Neural cell (in vitro differentiated cells): Measurements from ENCODE around the gene FXYD2. TPM values are rescaled to one million over a fixed set of nuclear protein-coding genes. Genes with fewer than 3 reads are reported as not detected.
"Not testable (repeated sequence)": the region's sequence is repeated elsewhere in the genome, so short reads cannot be mapped to it uniquely, and the experiment has no call there.

ENCODE experiments used
- H2AFZ ChIP-seq: fragments of 200-600, 300-800 bp; sonication (generic), shearing (Covaris generic); 2 replicates; pipeline ENCODE4 v1.6.0; 2014; ENCODE audit warnings: low read depth, mild to moderate bottlenecking, antibody characterized with exemption, low read length, moderate library complexity
- H3F3A ChIP-seq: fragments of 200-600 bp; shearing (Covaris generic); 2 replicates; pipeline ENCODE4 v1.6.1; 2016; ENCODE audit warnings: mild to moderate bottlenecking, moderate library complexity, mixed read lengths, antibody characterized with exemption, low read length; ENCODE audit not compliant: insufficient read depth, poor library complexity, severe bottlenecking
- H3K27ac ChIP-seq: fragments of 200-600, 300-800 bp; sonication (generic), shearing (Covaris generic); 2 replicates; pipeline ENCODE4 v1.5.1; 2014; ENCODE audit warnings: mild to moderate bottlenecking, low read length, moderate library complexity
- H3K27me3 ChIP-seq: fragments of 300-800, 200-600 bp; sonication (generic), shearing (Covaris generic); 2 replicates; pipeline ENCODE4 v1.6.0; 2014; ENCODE audit warnings: mild to moderate bottlenecking, low read depth, low read length, moderate library complexity; ENCODE audit not compliant: insufficient read depth
- H3K36me3 ChIP-seq: fragments of 300-800, 200-600 bp; sonication (generic), shearing (Covaris generic); 2 replicates; pipeline ENCODE4 v1.5.1; 2014; ENCODE audit warnings: mild to moderate bottlenecking, antibody characterized with exemption, low read length, moderate library complexity; ENCODE audit not compliant: insufficient read depth
- H3K4me2 ChIP-seq: fragments of 300-800, 200-600 bp; sonication (generic), shearing (Covaris generic); 2 replicates; pipeline ENCODE4 v1.6.0; 2014; ENCODE audit warnings: mild to moderate bottlenecking, low read length
- H3K4me3 ChIP-seq: fragments of 300-800, 200-600 bp; sonication (generic), shearing (Covaris generic); 2 replicates; pipeline ENCODE4 v1.5.1; 2014; ENCODE audit warnings: mild to moderate bottlenecking, low read length, moderate library complexity
- H3K79me2 ChIP-seq: fragments of 200-600 bp; shearing (Covaris generic); replicated peaks from 2 replicates; pipeline ENCODE4 v1.6.0; 2014; ENCODE audit warnings: mild to moderate bottlenecking, low read length, moderate library complexity; ENCODE audit not compliant: insufficient read depth
- H3K9ac ChIP-seq: fragments of 300-800, 200-600 bp; sonication (generic), shearing (Covaris generic); 2 replicates; pipeline ENCODE4 v1.6.1; 2016; ENCODE audit warnings: mild to moderate bottlenecking, low read length, mixed read lengths
- H3K9me2 ChIP-seq: fragments of 200-600 bp; shearing (Covaris generic); 2 replicates; pipeline ENCODE4 v1.6.1; 2016; ENCODE audit warnings: mild to moderate bottlenecking, low read length, mixed read lengths; ENCODE audit not compliant: insufficient read depth
- H3K9me3 ChIP-seq: fragments of 200-600, 300-800 bp; sonication (generic), shearing (Covaris generic); 2 replicates; pipeline ENCODE4 v1.6.1; 2016; ENCODE audit warnings: mild to moderate bottlenecking, mixed run types, low read length, moderate library complexity, mixed read lengths
- H4K20me1 ChIP-seq: fragments of 200-600 bp; shearing (Covaris generic); 2 replicates; pipeline ENCODE4 v1.6.1; 2016; ENCODE audit warnings: mild to moderate bottlenecking, mixed run types; ENCODE audit not compliant: insufficient read depth
- EP300 ChIP-seq: fragments of 450-650 bp; conservative IDR thresholded peaks from 2 replicates; pipeline ENCODE4 v1.6.1; 2014; ENCODE audit warnings: antibody characterized with exemption, mild to moderate bottlenecking, moderate library complexity; ENCODE audit not compliant: poor library complexity, severe bottlenecking
- EZH2 ChIP-seq: fragments of 200-600, 300-800 bp; shearing (Covaris generic), sonication (generic); IDR thresholded peaks from 2 replicates; pipeline ENCODE4 v1.6.1; 2014; ENCODE audit warnings: antibody characterized with exemption, low read length, borderline replicate concordance, mild to moderate bottlenecking; ENCODE audit not compliant: insufficient read depth, poor library complexity, severe bottlenecking
- MXI1 ChIP-seq: fragments of 450-650 bp; conservative IDR thresholded peaks from 2 replicates; pipeline ENCODE4 v1.6.1; 2014; ENCODE audit warnings: antibody characterized with exemption, mild to moderate bottlenecking; ENCODE audit not compliant: poor library complexity, severe bottlenecking
- POLR2AphosphoS5 ChIP-seq: IDR thresholded peaks from 2 replicates; pipeline ENCODE4 v1.6.1; 2012
- RAD21 ChIP-seq: fragments of 450-650 bp; conservative IDR thresholded peaks from 2 replicates; pipeline ENCODE4 v1.6.1; 2014; ENCODE audit warnings: antibody characterized with exemption, mild to moderate bottlenecking, moderate library complexity
- SMC3 ChIP-seq: fragments of 450-650 bp; conservative IDR thresholded peaks from 2 replicates; pipeline ENCODE4 v1.6.1; 2014; ENCODE audit warnings: antibody characterized with exemption, mild to moderate bottlenecking, moderate library complexity; ENCODE audit not compliant: poor library complexity
- TAF1 ChIP-seq: IDR thresholded peaks from 2 replicates; pipeline ENCODE4 v1.6.1; 2012; ENCODE audit warnings: low read depth
- polyA plus RNA-seq: library from polyadenylated mRNA; depleted of rRNA; stranded (reverse); fragments of >200 nt; gene quantifications from 2 replicates; pipeline ENCODE4 v1.2.3, GENCODE V29; 2014
- TF ChIP-seq, protein P1 (sequence below): fragments of 450-650 bp; IDR thresholded peaks from 2 replicates; pipeline ENCODE4 v1.5.1; 2014; ENCODE audit warnings: antibody characterized with exemption, mild to moderate bottlenecking, moderate library complexity; ENCODE audit not compliant: poor library complexity, severe bottlenecking
- TF ChIP-seq, protein P2 (sequence below): IDR thresholded peaks from 2 replicates; pipeline ENCODE4 v1.6.1; 2012; ENCODE audit warnings: borderline replicate concordance

The FXYD2 gene
- polyA plus RNA-seq, 1 donor from 2014 or later, result 4.8 TPM

DNA sequence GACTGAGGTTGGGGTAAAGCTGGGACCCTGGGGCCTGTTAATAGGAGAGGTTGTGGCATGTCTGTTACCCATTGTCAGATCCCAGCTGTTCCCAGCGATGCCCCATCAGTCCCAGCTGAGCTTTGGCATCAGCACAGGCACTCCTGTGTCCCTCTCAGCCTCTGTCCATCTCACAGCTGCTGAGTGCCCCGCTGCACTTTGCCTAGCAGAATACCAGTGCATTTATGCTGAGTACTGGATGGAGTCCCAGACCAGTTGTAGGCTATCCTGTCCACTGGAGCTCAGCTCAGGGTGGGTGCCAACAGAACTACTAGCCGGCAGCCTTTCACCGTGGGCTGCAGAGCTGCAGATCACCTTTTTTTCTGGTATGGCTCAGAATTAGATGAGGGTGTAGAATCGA lies 42.0 kb upstream of the FXYD2 start:
- H3K27me3 ChIP-seq, result no peaks in the 10 kb centered on the region
- no peaks in the 10 kb centered on the region for H3K36me3 ChIP-seq
- no peak overlapping the region for H3K9ac ChIP-seq
- H3K79me2 ChIP-seq, result peaks cover 100% of the 10 kb centered on the region
- no peaks in the 10 kb centered on the region for H3K9me2 ChIP-seq
- TF ChIP-seq, protein P1, sequence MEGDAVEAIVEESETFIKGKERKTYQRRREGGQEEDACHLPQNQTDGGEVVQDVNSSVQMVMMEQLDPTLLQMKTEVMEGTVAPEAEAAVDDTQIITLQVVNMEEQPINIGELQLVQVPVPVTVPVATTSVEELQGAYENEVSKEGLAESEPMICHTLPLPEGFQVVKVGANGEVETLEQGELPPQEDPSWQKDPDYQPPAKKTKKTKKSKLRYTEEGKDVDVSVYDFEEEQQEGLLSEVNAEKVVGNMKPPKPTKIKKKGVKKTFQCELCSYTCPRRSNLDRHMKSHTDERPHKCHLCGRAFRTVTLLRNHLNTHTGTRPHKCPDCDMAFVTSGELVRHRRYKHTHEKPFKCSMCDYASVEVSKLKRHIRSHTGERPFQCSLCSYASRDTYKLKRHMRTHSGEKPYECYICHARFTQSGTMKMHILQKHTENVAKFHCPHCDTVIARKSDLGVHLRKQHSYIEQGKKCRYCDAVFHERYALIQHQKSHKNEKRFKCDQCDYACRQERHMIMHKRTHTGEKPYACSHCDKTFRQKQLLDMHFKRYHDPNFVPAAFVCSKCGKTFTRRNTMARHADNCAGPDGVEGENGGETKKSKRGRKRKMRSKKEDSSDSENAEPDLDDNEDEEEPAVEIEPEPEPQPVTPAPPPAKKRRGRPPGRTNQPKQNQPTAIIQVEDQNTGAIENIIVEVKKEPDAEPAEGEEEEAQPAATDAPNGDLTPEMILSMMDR, result no peak
- no peaks in the 10 kb centered on the region for H3F3A ChIP-seq
- no peak overlapping the region for H3K27ac ChIP-seq
- H3K9me3 ChIP-seq, result no peaks in the 10 kb centered on the region
- H3K4me2 ChIP-seq, result no peak overlapping the region
- H4K20me1 ChIP-seq, result peaks cover 23% of the 10 kb centered on the region
- H3K4me3 ChIP-seq, result no peak overlapping the region
- no peak overlapping the region for H2AFZ ChIP-seq

DNA sequence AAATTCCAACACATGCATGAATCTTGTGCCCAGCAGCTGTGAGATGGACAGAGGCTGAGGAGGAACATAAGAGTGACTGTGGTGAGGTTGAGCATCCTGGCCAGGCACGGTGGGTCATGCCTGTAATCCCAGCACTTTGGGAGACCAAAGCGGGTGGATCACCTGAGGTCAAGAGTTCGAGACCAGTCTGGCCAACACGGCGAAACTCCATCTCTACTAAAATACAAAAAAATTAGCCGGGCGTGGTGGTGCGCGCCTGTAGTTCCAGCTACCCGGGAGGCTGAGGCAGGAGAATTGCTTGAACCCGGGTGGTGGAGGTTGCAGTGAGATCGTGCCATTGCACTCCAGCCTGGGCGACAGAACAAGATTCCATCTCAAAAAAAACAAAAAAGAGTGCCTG lies 41.0 kb upstream of the FXYD2 start:
- not testable (repeated sequence) for H3K9me2 ChIP-seq, H3K9ac ChIP-seq, H3K4me3 ChIP-seq, H3K27ac ChIP-seq, H3K9me3 ChIP-seq, H3K27me3 ChIP-seq, H3K36me3 ChIP-seq, H3K4me2 ChIP-seq, H2AFZ ChIP-seq, H3F3A ChIP-seq
- Histone ChIP-seq H4K20me1 (peaks cover 29% of the 10 kb centered on the region), H3K79me2 (peaks cover 99% of the 10 kb centered on the region)

DNA sequence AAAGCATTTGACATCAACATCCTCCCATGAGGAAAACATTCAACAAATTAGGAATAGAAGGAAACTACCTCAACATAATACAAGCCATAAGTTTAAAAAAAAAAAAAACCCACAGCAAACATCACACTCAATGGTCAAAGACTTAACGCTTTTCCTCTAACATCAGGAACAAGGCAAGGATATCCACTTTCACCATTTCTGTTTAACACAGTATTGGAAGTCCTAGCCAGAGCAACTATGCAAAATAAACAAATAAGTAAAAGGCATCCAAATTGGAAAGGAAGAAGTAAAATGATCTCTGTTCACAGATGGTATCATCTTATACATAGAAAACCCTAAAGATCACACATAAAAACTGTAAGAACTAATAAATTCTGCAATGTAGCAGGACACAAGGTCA lies 38.8 kb upstream of the FXYD2 start:
- Histone ChIP-seq H3K4me2 (no peak overlapping the region), H3K9ac (no peak overlapping the region), H3K27ac (no peak overlapping the region), H3K9me3 (no peaks in the 10 kb centered on the region), H2AFZ (no peak overlapping the region), H3K79me2 (peaks cover 96% of the 10 kb centered on the region), H3K36me3 (no peaks in the 10 kb centered on the region), H4K20me1 (peaks cover 13% of the 10 kb centered on the region), H3K9me2 (no peaks in the 10 kb centered on the region), H3K4me3 (no peak overlapping the region), H3K27me3 (no peaks in the 10 kb centered on the region), H3F3A (no peaks in the 10 kb centered on the region)
- TF ChIP-seq RAD21, result no peak
- no peak for TF ChIP-seq EP300
- no peak for TF ChIP-seq SMC3

DNA sequence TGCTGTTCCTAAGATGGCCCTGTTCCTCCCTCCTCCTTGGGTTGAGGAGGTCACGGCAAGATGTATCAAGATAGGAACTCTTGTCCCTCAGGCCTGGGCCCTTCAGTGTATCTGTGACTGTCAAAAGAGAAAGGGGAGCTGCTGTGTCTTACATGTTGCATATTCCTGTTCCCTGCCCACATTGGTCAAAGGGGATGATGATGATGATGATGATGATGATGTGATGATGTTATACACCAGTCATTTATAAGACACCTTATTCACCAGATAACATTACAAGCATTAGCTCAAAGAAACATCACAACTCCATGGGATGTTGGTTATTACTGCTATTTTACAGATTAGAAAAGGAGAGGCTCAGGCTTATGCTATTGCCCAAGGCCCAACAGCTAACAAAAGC lies 38.2 kb upstream of the FXYD2 start:
- H3K9me3 ChIP-seq, result no peaks in the 10 kb centered on the region
- H4K20me1 ChIP-seq, result peaks cover 15% of the 10 kb centered on the region
- no peaks in the 10 kb centered on the region for H3K36me3 ChIP-seq
- no peak for TF ChIP-seq EP300
- no peak for TF ChIP-seq RAD21
- TF ChIP-seq EZH2, result no peak
- TF ChIP-seq TAF1, result no peak
- no peak for TF ChIP-seq POLR2AphosphoS5
- TF ChIP-seq MXI1, result no peak
- TF ChIP-seq, protein P1, result no peak
- TF ChIP-seq SMC3, result no peak
- TF ChIP-seq, protein P2, sequence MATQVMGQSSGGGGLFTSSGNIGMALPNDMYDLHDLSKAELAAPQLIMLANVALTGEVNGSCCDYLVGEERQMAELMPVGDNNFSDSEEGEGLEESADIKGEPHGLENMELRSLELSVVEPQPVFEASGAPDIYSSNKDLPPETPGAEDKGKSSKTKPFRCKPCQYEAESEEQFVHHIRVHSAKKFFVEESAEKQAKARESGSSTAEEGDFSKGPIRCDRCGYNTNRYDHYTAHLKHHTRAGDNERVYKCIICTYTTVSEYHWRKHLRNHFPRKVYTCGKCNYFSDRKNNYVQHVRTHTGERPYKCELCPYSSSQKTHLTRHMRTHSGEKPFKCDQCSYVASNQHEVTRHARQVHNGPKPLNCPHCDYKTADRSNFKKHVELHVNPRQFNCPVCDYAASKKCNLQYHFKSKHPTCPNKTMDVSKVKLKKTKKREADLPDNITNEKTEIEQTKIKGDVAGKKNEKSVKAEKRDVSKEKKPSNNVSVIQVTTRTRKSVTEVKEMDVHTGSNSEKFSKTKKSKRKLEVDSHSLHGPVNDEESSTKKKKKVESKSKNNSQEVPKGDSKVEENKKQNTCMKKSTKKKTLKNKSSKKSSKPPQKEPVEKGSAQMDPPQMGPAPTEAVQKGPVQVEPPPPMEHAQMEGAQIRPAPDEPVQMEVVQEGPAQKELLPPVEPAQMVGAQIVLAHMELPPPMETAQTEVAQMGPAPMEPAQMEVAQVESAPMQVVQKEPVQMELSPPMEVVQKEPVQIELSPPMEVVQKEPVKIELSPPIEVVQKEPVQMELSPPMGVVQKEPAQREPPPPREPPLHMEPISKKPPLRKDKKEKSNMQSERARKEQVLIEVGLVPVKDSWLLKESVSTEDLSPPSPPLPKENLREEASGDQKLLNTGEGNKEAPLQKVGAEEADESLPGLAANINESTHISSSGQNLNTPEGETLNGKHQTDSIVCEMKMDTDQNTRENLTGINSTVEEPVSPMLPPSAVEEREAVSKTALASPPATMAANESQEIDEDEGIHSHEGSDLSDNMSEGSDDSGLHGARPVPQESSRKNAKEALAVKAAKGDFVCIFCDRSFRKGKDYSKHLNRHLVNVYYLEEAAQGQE, result no peak
- H3K4me2 ChIP-seq, result no peak overlapping the region
- H2AFZ ChIP-seq, result no peak overlapping the region
- no peak overlapping the region for H3K4me3 ChIP-seq
- H3K9ac ChIP-seq, result no peak overlapping the region
- peaks cover 95% of the 10 kb centered on the region for H3K79me2 ChIP-seq
- H3K27ac ChIP-seq, result no peak overlapping the region
- H3F3A ChIP-seq, result no peaks in the 10 kb centered on the region
- no peaks in the 10 kb centered on the region for H3K27me3 ChIP-seq
- no peaks in the 10 kb centered on the region for H3K9me2 ChIP-seq
